ENCODE results near the gene PNMA1.

PNMA1 gene

DNA sequence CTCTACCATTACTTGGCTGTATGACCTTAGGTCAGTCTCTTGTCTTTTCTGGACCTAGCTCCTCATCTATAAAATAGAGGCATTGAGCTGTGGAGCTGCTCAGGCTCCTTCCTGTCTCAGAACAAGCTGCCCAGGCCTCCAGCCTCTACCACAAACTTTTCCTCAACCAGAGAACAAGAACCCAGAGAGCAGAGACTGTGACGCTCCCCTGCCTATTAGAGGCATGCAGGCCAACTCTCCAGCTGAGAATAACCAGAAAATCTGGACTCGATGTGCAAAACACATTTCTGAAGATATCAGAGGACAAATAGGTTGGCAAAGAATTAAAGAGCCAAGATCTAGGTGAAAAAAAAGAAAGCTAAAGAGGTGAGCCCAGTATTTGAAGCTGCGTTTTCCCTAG lies 17.8 kb upstream of the PNMA1 start:
- no peak for DNase-seq

DNA sequence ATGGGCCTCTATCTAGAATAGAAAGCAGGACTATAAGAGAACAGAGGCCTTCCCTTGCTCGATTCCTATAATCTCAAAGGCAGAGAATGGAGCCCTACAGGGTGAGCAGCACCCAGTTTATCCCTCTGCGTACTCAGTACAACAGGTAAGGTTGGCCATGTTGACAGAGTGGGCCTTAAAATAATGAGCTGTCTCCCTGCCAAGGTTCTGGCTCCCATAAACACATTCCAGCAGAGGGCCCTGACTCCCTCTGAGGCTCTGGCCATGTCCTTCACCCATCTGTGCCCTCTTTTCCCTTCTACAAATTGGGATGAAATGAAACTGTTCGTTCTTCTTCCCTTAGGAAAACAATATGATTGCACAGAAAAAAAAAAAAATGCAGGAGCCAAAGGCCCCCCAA lies 16.9 kb upstream of the PNMA1 start:
- no peak for DNase-seq

DNA sequence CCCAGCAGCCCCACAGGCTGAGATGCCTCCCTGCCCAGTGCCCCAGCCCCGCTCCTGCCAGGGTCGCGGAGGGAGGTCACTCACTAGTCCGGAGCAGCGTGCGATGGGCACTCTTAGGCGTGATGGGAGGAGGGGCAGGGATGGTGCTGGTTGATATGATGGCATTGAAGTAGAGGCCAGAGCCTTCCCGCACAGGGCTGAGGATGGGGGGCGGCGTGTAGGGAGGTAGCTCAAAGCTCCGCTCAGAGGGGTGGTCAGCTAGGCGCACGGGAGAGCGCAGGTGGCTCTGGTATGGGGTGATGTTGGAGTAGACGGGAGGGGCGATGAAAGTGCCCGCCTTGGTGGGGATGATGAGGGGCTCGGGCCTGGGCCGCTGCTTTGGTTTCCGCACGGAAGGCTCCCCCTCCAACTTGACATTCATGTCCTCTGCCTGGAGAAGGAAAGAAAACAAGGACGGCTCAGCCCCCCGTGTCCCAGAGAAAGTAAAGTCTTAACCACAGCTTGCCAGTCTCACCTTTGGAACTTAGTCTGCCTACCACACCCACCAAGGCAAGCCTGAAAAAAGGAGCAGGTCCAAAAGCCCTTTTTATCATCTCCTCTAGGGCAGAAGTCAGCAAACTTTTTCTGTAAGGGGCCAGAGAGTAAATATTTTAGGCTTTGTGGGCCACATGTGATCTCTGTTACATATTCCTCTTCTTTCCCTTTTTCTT lies 15.5 kb upstream of the PNMA1 start:
- no peak for DNase-seq

DNA sequence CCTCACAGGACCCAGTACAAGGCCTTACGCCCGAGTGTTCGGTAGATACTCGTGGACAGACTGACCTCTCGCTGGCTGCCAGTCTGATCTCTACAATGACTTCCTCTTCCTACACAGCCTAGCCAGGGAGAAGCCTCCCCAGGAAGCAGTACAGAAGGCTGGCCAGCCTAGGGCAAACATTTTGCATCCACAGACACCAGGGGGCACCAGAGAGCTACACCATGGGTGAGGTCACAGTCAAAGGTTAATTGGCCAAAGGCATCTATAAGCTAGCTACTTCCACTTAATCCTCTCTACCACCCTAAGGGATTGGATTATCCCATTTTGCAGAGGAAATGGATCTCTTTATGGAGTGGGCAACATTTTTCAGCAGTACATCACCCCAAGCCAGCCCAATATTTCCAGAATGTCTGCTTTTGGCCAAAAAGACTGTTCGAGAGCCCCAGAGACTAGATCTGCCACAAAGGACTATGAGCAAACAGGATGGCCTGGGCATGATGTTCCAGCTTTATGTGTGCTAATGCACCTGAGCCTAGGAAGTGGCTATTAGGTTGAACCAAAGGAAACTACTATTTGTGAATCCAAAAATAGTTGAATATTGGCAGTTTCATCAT lies 14.6 kb upstream of the PNMA1 start:
- peak; percentile 95 for DNase-seq

DNA sequence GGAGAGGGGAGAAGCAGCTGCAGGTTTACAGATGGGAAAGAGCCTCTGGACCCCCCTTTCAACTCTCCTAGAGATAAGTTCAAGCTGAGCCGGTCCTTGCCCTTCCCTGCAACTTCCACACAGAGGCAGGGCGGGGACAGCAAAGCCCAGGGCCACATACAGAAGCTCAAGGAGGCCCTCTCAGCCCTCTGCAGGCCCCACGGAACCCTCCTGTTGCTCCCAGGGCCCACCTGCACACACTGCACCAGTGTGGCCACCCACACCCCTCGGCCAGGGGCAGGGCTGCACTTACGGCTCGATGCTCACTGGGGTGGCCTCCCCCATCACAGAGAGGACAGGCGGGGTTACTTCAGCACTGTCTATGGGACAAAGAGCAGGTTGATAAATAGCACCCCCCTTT lies 13.0 kb upstream of the PNMA1 start:
- DNase-seq: no peak

DNA sequence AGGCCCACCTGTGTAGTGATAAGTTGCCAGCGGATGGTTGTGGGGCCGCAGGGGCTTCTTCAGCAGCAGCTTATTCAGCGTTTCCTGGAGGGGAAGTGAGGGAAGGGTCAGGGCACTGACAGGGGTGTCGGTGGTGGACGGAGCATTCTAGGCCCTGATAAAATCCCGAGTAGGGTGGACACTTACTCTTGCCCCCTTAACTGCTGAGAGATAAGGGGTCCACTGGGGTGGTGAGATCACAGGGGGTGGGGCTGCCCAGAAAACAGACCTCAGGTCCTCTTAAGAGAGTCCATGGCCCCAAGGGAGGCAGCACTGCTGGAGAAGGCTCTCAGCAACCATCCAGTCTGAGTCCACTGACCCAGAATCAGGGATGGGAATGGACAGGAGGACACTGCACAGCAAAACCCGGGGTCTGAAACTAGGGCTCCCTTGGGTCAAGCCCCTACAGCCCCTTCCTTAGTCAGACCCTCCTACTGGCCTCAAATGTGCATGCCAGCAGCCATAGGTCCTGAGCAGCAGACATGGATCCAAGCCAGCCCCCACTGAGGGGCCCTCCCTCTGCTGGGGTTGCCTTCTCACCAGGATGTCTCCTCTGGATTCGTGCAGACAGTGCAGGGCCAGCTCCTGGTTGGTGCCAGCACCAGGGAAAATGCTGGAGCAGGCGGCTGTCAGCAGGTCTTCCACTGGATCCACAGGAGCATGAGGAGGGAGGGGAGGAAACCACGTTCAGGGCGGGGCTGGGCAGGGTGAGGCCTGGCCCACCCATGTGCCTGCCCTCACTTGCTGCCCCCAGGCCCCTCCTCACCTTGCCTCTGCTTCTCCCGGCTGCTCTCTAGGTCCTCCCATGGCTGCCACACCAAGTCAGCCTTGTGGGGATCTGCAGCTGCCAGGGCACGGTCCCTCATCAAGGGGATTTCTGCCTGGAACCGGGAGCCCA lies 12.1 kb upstream of the PNMA1 start:
- DNase-seq: no peak

DNA sequence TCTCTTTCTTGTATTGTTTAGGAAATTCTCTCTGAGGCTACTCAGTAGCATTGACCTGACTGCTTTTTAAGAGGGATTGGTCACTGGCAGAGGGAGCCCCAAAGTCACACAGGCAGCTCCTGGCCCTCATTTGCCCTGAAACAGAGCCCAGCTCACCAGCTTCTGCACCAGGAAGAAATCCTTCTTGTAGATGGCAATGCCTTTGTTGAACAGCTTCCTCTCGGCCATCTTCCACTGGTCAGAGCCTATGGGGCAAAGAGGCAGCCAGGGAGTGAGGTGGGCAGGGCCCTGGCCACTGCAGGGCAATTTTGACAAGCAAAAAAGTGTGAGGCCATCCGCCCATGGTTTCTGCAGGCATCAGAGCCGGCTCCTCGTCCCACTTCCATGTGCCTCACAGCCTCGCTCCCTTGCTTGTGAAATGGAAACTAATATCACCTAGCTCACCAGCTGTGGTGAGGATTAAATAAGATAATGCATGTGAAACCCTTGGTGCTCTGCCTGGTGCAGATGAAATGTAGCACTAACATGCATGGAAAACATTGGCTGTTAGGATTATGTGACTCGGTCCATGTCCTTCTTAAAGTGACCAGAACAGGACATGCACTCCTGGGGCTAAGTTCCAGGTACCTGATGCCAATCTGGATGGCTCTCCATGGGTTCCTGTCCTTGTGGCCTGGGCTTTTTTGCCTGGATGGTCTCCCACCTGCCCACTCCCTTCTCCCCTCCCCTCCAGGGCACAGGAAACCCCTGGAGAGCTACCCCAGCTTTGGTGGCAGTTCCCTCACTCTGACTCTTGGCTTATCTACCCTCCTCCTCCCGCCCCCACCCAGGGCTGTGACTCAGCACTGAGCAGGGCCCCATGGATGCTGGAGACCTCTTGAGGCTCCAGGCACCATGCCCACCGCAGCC lies 11.2 kb upstream of the PNMA1 start:
- no peak for DNase-seq

DNA sequence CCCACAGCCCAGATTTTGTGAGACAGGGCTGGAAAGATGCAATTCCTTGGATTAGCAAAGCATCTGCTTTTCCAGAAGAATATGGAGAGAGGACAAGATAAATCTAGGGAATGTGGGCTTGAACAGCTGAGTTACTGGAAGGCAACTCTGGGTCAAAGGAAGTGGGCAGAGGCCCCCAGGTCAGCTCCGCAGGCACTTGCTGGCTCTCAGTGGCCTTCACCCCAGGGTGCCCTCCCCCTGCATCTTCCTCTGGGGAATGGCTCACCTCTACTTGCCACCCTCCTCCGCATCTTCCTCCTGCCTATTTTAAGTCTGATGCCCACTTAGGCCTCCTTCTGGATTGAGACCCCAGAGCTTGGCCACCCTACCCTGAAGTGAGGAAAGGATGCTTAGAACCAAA lies 10.5 kb upstream of the PNMA1 start:
- no peak for DNase-seq

DNA sequence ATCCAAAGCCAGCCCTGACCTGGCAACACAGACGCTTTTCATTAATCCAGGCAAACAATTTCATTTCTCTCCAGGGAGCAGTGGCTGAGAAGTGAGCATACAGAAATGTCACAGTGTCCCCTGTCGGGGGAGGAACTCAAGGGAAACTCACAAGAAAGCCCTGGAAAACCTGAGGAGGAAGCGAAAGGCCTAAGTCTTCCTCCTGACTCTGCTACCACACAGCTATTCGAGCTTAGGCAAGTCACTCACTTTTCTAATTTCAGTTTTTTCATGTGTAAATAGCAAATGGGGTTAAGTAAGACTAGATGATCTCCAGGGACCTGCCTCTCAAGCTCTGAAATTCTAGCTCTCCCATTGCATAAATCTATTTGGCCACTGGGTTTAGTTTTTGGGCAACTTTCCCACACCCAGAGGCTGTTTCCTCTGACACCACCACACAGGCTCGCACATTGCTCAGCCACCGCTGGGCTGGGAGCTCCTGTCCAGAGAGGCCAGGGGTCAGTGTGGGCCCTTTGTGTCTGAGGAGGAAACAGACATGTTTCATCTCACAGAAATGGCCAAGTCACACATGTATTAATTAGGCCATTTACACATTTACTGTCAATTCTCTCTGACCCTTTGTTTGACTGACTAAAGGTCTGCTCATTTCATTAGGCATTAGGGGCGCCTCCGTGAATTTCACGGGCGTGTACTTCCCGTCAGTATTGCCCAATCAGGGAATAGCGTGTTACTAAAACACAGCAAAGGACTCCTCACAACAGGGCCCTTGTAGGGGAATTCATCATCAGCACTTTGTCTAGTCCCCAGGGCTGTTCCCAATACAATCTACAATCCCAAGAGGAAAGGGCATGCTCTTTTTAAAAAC lies 9.8 kb upstream of the PNMA1 start:
- no peak for DNase-seq

DNA sequence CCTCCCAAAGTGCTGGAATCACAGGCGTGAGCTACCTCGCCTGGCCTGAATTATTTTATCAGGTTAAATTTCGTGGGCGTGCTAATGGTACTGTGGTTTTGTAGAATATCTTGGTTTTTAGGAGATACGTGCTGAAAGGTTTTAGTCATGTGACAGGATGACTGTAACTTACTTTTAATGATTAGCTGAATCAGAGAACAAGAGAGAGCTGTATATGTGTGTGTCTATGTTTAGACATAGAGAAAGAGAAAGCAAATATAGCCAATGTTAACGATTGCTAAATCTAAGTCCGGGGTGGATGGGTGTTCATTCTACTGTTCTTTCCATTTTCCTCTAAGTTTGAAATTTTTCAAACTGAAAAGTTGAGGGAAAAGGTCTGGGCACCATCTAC lies 9.2 kb upstream of the PNMA1 start:
- no peak for DNase-seq

DNA sequence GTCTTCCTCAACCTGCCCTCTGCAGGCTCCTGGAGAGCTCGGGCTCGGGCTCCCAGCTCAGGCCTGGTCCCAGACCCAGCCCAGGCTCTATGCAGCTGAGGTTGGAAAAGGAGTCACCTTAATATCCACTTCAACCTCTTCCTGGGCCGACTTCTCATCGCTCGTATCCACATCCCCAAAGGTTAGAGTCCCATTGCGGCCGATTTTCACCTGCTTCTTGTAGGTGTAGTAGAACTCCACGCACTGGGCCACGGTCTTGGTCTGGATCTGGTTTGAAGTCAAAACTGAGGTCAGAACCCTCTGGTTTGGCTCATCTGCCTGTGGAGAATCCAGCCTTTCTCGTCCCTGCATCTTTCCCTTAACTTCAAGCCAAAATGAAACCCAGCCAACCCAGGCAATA lies 8.4 kb upstream of the PNMA1 start:
- DNase-seq: no peak

DNA sequence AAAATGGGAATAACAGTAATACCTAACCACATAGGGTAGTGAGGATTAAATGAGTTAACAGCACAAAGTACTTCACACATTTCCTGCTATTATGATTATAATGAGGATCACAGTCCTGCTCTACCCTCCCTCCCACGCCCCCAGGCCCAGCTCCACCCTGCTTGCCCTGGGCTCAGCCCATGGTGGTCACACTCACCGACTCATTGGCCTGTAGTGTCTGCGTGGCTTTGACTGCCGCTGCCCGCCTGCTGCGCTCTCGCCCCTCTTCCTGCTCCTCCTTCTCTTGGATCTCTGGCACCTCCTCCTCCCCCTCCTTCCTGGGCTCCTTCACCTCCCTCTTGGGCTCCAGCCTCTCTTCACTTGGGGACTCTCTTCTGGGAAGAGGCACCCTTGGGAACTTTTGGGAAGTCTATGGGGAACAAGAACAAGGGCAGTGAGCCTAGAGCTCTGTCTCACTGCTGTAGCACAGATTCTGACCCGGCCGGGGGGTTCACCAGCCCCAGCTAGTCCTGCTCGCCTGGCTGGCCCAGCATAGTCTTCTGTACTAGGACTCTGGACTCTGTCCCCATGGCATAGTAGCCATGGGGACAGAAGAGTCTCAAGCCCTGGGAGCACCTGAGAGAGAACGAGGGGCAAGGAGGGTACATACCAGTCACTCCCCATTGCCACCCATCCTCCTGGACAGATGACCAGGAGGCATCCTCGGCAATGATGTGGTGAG lies 7.1 kb upstream of the PNMA1 start:
- DNase-seq: no peak

DNA sequence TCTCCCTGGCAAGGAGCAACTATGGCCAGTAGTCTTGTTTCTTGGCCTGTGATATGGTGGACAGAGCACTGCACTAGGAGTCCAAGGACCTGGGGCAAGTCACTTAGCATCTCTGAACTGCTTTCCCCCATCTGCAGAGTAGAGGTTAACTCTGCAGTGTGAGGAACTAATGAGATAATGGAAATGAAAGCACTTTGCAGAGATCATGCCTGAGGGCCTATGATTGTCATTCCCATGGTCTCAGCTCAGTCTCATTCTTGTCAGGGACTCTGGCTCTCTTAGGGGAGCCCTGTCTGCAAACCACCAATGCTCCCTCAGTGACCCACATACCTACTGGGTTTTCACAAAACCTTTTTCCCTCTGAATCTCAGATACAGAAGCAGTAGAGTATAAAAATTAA lies 6.5 kb upstream of the PNMA1 start:
- DNase-seq: no peak

DNA sequence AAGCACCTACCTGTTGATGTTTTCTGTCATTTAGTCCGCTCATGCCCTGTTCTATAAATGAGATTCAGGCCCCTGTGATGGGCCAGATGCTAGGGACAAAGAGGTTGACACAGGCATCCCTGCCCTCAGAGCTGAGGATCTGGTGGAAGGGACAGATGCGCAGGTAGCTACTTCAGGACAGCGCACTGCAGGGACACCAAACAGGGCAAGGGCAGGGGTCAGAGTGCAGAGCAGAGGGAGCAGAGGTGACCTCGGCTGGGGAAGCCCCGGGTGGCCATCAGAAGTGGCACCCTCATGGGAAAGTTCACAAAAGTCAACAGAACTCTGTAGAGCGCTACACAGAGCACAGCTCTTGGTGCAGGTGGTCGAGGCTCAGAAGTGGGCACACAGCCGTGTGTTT lies 5.6 kb upstream of the PNMA1 start:
- no peak for DNase-seq

DNA sequence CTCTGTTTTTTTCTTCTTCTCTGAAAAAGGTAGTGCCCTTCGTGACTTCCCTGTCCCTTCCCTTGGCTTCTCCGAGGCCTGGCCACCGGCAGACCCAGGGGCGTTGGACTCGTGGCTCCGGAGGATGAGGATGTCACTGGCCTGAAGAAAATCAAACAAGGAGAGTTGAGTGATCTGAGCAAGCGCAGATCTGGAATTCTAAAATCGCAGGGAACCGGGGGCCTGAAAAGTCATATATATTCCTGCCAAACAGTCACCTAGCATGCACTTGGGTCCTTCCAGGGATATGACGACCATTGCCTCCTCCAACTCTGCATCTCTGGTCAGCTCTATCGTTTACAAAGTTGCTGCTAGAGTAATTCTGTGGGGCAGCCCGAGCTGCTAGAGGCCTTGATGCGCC lies 5.2 kb upstream of the PNMA1 start:
- no peak for DNase-seq

DNA sequence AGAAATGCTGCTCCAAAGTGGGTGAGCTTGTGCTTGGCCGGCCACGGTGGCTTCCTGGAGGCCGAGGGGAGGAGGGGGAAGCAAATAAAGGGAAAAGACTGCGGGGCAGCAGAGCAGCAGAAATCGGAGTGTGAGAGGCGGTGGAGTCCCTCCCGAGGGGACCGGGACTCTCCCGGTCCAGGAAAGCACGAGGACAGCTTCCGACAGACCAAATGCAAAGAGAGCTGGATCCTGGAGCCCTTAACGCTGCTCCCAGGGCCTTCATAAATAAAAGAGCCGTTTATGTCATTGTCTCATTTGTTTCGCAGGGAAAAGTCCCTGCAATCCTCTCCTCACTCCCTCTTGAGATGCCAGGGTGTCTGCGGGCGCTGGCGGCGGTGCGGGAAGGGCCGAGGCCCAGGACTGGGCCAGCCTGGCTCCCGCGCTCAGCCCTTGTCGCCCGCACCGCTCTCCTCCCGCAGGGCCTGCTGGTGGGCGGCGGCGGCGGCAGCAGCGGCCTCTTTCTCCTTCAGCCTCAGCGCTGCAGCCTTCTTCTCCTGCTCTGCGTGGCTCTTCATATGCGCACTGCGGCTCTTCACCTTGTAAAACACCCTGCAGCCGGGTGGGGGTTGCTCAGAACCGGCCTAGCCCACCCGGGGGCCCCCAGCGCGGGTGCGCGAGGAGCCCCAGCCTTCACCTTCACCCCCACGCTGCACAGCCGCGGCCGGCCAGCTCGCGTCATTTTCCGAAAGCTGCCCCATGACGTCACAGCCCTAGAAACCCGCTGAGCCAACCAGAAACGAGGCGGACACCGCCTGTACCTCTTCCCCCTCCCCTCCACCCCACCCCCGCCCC lies 4.5 kb upstream of the PNMA1 start:
- no peak for DNase-seq

DNA sequence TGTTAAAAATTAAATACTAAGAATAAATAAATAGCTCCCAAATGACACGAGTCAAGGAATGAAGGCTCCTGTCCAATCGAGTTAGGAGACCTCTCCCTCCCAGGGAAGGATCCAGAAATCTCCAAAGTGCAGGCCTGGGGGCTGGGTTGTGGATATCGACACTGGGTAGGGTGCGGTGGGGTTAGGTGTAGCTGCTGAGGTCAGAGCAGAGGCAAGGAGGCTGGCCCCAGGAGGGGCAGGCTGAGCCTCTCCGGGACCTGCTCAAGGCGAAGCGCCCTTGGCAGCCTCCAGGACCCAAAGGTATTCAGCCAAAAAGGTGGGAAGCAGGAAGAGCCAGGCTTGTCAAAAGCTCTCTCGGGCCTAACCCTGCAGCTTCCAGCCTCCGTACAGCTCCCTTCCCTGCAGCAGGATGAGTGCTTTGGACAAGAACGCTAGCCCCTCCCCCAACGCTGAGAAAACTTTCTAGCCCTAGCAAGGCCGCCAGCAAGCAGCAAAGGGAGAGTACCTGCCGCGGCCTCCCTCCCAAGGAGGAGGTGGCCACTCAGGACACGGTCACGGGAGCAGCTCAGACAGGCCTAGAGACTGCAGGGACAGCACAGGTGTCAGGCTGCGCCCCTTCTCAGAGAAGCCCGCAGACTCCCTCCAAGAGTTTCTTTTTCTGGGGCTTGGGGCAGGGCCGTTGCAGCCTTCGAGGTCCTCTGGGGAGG lies 3.7 kb upstream of the PNMA1 start:
- DNase-seq: no peak

DNA sequence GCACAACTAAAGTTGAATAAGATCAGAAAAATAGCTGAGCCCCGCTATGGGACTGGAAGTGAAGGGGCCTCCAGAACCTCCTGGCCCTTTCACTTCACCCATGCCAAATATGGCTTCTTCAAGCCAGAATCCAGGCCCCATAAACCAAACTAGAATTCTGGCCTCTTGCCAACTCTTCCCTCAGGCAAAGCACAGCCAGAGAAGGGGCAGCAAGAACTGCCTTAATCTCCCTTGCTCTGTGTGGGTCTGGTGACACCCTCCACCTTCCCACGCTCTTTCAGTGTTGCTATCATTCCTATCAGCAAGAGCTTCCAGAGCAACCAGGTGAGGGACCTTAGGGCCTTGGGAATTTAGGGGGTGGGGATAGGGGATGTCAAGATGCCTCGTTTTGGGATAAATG lies 3.1 kb upstream of the PNMA1 start:
- DNase-seq: no peak

DNA sequence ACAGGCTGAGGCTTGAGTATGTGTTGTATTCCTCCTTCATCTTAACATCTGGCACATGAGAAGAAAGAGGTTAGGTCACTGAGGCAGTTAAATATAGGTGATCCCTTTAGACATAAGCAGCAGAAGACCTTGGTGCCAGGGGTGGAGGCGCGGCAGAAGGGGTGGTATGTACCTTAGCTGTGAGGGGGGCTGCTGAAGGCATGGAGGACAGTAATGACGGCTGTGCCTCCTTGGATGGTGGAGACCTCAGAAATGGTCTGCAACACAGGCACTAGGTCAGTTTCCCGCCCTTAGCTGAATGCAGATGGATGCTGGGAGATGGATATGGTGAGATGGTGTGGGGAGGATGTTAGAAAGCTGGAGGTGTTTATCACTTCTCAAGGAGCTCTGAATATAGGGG lies 1.5 kb upstream of the PNMA1 start:
- no peak for DNase-seq

DNA sequence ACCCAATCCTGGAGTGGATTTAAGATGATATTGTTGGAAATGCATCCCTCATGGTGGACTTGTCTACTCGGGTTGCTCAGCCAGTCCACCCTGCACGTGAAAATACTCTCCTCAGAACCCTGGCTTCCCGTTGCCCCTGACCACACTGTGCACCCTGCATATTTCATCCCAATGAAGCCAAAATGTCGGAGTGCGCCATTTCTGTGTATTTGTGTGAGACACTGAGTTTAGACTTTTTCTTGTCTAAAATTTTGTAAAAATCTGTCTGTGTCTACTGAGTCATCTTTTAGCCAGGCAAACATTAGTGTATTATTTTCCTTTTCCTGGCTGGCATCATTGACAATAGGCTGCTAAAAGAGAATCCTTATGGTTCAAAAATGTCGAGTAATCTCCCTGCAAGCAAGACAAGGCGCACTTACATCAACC lies 485 bp upstream of the PNMA1 start:
- no peak for DNase-seq

Measured in CD4-positive, alpha-beta T cell treated with Interleukin-17A for 4 hours (primary cell).